Amygdala (tissue), 56 donors: ENCODE results near the gene SYPL2.

Experiments
- DNase-seq, 56 donors: peaks; one replicate each; lab custom pipeline; 2025; lab: John Stamatoyannopoulos, UW

Gene SYPL2

DNA sequence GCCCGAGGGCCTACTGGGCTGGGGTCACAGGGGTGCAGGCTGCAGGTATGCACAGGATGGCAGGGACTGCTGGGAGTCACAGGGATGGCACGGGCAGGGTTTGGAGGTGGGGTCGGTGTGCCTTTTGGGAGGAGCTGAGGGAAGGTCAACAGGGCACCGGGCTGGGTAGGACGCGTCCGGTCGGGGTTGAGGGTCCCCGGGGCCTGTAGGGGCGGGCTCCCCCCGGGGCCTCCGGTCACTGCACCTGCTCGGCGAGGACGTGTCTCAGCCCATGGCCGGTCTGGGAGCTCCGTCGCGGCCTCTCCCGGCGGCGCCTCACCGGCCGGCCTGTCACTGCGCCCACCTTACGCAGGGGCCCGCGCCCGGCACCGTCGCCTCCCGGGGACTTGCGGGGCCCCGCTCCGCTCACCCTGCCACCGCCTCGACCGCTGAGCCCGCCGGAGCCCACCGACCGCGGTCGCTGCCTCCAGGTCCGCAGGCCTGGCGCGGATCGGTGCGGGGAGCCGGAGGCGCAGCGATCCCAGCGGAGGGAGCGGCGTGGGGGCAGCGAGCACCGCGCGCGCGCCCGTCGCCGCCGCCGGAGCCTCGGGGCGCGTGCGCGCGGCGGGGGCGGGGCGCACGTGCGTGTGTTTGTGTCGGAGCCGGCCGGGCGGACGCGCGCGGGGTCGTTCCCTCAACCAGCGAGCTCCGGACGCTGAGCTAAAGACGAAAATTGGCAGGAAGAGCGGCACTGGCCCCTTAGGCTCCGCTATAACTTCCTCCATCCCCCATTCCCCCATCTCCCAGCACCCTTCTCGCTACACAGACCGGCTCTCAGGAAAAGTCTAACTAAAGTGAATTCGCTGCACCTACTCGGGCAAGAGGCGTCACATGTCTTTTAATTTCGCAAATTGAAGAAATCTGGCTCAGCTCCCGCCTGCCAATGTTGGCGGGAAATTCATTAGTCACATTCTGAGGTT lies 43.1 kb downstream of the SYPL2 start, which contains the start of gene AMIGO1:
TSS of gene AMIGO1 (minus strand) at position 552 of the 959 bp plus-strand sequence. CDS start 815 bp downstream, outside the sequence.
- DNase-seq = peak in 20 of 56 donors; percentile 17 to 62 (median 37)

- DNase-seq = no peak
Observed at GRCh38 chr1:109513110-109513710, 46.9 kb downstream of the SYPL2 start.

DNA sequence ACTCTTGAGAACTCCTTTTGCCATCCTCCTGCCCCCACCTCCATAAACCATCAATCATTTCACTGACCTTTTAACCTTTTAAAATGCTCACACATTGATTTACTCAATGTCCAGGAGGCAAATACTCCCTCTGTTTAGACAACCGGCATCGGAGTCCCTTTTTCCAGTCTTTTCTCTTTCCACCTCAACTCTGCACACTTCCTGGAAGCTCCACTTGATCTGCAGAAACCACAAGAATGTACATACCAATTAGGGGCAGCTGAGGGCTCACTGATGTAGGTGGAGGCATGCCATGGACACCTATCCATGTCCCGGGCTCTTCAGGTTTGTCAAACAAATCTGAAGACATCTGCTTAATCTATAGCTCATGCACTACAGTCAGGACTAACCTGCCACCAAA lies 48.5 kb downstream of the SYPL2 start:
- DNase-seq = no peak

GRCh38 chr1:109516872-109517271 lies 50.5 kb downstream of the SYPL2 start:
- no peak for DNase-seq

DNA sequence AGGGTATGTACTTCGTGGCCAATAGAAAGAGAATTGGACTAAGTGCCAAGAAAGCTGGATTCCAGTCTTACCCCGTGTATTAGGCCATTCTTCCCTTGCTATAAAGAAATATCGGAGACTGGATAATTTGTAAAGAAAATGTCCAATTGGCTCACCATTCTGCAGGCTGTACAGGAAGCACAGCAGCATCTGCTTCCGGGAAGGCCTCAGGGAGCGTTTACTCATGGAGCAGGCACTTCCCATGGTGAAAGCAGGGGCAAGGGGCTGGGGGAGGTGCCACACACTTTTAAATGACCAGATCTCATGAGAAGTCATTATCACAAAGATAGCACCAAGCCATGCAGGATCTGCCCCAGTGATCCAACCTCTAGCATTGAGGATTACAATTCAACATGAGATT lies 51.0 kb downstream of the SYPL2 start:
- DNase-seq = no peak

DNA sequence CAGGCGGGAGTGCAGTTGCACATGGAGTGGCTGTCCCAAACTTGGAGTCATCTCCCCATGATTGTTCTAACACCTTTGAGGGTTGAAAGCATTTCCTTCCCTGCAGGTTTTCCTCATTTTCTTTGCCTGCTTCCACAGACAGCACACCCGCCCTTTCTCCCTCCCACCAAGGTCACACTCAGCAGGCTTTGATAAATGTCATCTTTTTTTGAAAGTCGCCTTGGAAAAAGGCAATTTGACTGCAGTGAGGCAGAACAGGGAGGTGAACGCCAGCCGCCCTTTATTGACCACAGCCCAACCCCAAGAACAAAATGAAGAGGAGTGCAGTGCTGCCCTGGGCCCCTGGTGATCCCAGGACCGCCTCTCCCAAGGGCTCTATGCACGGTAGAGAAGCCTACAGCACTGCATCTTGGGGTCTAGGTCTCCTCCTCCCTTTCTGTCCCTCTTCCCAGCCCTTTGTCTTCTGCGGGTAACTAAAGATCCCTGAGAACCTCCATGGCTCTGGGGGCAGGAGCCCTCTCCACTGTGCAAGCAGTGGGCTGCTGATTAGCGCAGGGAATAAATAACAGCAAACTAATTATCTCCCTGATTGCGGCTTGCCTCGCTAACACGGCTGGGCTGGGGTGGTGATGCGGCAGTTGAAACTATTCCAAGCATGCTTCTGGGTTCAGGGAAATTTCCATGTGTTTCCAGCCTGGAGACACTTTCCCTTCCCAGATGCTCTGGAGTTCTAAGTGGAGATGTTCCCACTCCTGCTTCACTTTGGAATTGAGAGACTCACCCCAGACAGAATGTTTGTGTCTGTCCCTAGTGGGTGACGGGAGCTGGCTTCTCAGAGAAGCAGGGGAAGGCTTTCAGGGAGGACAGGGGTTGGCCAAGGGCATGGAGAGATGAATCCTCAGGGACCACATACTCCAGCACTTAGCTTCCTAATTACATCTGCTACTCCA lies 54.9 kb downstream of the SYPL2 start:
- no peak for DNase-seq

GRCh38 chr1:109522026-109522425 lies 55.7 kb downstream of the SYPL2 start:
- no peak for DNase-seq

DNA sequence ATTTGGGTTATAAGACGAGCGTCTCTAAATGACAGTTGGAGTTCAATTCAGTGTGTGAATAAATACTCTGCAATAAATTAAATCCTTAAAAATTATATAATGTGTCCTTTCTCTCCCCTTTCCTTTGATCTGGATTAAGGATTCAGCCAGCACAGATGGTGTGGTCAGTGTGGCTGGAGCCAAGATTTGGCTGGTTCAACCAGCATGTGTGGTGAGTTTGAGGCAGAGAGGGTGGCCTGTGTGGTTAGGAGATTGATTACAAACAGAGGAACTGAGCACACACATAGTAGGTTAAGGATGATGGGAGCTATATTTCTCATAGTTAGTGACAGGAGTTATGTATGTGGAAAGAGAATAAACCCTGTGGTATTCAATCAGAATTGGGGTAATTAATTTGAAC lies 57.4 kb downstream of the SYPL2 start:
- DNase-seq = no peak

- DNase-seq = no peak
Observed at GRCh38 chr1:109527098-109527811, 60.9 kb downstream of the SYPL2 start.

- no peak for DNase-seq
Observed at GRCh38 chr1:109527846-109528695, 61.7 kb downstream of the SYPL2 start.

- DNase-seq = no peak
Observed at GRCh38 chr1:109528712-109529111, 62.4 kb downstream of the SYPL2 start.

DNA sequence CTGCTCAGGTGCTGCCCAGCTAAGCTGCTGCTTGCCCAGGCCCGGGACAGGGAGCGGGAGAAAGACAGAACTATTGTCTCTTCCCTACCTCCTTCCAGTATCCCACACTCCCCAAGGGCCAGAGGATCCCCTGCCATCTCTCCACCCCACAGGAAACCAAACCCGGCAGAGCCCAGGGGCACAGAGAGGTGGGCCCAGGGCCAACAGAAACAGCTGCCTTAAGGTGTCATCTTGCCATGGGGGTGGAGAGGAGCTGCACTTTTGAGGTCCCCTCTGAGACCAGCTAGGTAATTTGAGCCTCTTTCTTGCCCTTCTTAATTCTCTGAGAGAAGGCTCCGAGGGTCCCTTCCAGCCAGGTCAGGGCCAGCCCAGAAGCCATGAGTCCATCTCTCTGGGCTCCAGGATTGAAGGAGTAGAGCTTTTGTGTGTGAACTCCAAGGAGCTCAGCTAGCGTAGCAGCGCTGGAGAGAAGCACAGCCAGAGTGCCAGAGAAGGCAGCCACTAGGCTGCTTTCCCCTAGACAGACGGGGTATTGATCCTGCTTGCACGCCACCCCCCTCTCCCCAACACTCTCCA lies 63.6 kb downstream of the SYPL2 start:
- peak in 5 of 56 donors; percentile 51 to 74 (median 63) for DNase-seq

DNA sequence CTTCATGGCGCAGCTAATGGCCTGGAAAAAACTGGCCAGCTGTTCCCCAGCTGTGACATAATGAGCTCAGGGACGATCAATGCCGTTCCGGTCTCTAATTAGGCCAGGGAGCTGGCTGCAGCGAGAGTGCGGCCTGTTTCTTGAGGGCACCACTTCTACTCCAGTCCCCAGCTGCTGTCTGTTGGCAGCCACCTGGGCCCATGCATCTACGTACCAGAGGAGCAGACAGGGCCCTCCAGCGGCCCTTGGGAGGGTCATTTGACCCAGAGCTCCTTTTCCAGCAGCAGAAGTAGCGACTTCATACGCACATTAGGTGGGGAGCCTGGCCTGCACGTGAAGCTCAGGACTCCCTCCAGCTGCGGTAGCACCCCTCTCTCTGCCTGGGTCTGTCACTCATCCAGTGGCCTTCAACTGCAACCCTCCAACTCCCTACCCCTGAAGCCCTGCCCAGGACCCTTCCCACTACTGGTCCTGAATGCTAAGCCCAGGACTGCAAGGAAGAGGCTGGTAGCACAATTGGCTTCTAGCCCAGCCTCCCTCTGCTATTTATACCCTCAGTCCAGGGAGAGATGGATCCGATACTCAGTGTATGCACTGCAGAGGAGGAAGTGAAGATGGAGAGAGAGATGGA lies 64.2 kb downstream of the SYPL2 start:
- peak in 29 of 56 donors; percentile 16 to 74 (median 43) for DNase-seq

DNA sequence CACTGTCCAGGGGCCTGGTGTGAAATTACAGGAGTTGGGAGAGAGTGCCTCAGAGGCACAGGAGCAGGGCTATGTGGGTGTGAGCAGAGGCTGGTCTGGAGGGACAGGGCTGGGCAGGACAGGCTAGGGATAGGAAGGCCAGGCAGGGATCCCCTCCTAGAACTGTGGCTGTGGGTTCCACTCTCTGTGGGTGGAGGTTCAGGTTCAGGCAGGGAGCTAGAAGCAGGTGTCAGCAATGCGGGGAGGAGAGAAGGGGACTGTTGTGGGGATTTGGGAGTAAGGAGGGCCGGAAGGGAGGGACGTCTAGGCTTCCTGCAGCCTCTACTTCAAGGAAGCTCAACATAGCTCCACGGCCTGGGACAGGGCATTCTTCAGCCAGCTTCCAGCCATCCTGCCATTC lies 65.0 kb downstream of the SYPL2 start:
- DNase-seq = peak in 1 of 56 donors; percentile 14
